DND-41 (cell line): ENCODE data around the gene MRPL4.
"Not testable (repeated sequence)": the region's sequence is repeated elsewhere in the genome, so short reads cannot be mapped to it uniquely, and the experiment has no call there.

ENCODE experiments used
- ATAC-seq: fragments of 200-7000 bp; cut with Tn5 transposase; 3 replicates; pipeline ENCODE4 v1.9.1; 2021; ENCODE audit warnings: low read depth; ENCODE audit not compliant: insufficient read depth
- DNase-seq: peaks from one replicate; pipeline ENCODE4 v3.0.0-alpha.2; 2020
- H2AFZ ChIP-seq: 2 replicates; pipeline ENCODE4 v1.6.0; 2012; ENCODE audit warnings: low read depth, low read length
- H3K27ac ChIP-seq: 2 replicates; pipeline ENCODE4 v1.5.1; 2012; ENCODE audit warnings: low read length, inconsistent platforms
- H3K27me3 ChIP-seq: fragments of 200-600 bp; sonication (generic); 2 replicates; pipeline ENCODE4 v1.6.0; 2012; ENCODE audit warnings: low read length, mild to moderate bottlenecking, inconsistent platforms; ENCODE audit not compliant: insufficient read depth, poor library complexity
- H3K36me3 ChIP-seq: 2 replicates; pipeline ENCODE4 v1.5.1; 2012; ENCODE audit warnings: low read length, inconsistent platforms; ENCODE audit not compliant: insufficient read depth
- H3K4me1 ChIP-seq: 2 replicates; pipeline ENCODE4 v1.5.1; 2012; ENCODE audit warnings: mild to moderate bottlenecking, low read length; ENCODE audit not compliant: insufficient read depth
- H3K4me2 ChIP-seq: 2 replicates; pipeline ENCODE4 v1.6.0; 2012; ENCODE audit warnings: mild to moderate bottlenecking, moderate library complexity, low read length, inconsistent platforms; ENCODE audit not compliant: insufficient read depth
- H3K4me3 ChIP-seq, 2 experiments: fragments of 200-600 bp in 1 of 2; shearing (Covaris generic) in 1 of 2; 2 replicates each; pipeline ENCODE4 v1.5.1; 2012 to 2016; ENCODE audit warnings: inconsistent platforms in 2 of 2, low read length in 2 of 2, mild to moderate bottlenecking in 2 of 2, low read depth in 1 of 2, moderate library complexity in 1 of 2
- H3K79me2 ChIP-seq: 2 replicates; pipeline ENCODE4 v1.6.0; 2012; ENCODE audit warnings: low read length, inconsistent platforms; ENCODE audit not compliant: insufficient read depth
- H3K9ac ChIP-seq: 2 replicates; pipeline ENCODE4 v1.6.0; 2012; ENCODE audit warnings: low read depth, mild to moderate bottlenecking, inconsistent platforms, low read length, moderate library complexity
- H3K9me3 ChIP-seq: 2 replicates; pipeline ENCODE4 v1.5.1; 2012; ENCODE audit warnings: low read length, moderate library complexity, mild to moderate bottlenecking, inconsistent platforms; ENCODE audit not compliant: insufficient read depth, severe bottlenecking
- H4K20me1 ChIP-seq: 2 replicates; pipeline ENCODE4 v1.6.0; 2012; ENCODE audit warnings: low read length; ENCODE audit not compliant: insufficient read depth
- CTCF ChIP-seq: IDR thresholded peaks from 2 replicates; pipeline ENCODE4 v1.5.1; 2012; ENCODE audit warnings: borderline replicate concordance, low read length, moderate library complexity, mild to moderate bottlenecking; ENCODE audit not compliant: poor library complexity, severe bottlenecking; ENCODE audit errors: extremely low read depth
- EZH2 ChIP-seq: IDR thresholded peaks from 3 replicates; pipeline ENCODE4 v1.6.1; 2012; ENCODE audit warnings: borderline replicate concordance, low read depth, mild to moderate bottlenecking, moderate library complexity, low read length, inconsistent platforms; ENCODE audit not compliant: severe bottlenecking

The MRPL4 gene

GRCh38 chr19:10235003-10235402, 17.0 kb upstream of the MRPL4 start:
- H3K36me3 ChIP-seq: no peaks in the 10 kb centered on the region
- H3K79me2 ChIP-seq: no peaks in the 10 kb centered on the region
- H3K27me3 ChIP-seq: peaks cover 10% of the 10 kb centered on the region
- no peak overlapping the region for H3K4me3 ChIP-seq
- H3K4me2 ChIP-seq: no peak overlapping the region
- no peaks in the 10 kb centered on the region for H3K9me3 ChIP-seq
- DNase-seq (no peak), ATAC-seq (no peak)
- H2AFZ ChIP-seq: no peak overlapping the region
- no peak overlapping the region for H3K9ac ChIP-seq
- no peak overlapping the region for H3K27ac ChIP-seq
- H4K20me1 ChIP-seq: no peaks in the 10 kb centered on the region
- TF ChIP-seq CTCF (no peak), EZH2 (no peak)
- peaks cover 36% of the 10 kb centered on the region for H3K4me1 ChIP-seq

GRCh38 chr19:10235409-10235808, 16.6 kb upstream of the MRPL4 start:
- not testable (repeated sequence) for H3K27me3 ChIP-seq, H3K36me3 ChIP-seq, H4K20me1 ChIP-seq, H3K79me2 ChIP-seq, H3K9ac ChIP-seq, H3K4me3 ChIP-seq, DNase-seq, H2AFZ ChIP-seq, H3K27ac ChIP-seq, H3K4me2 ChIP-seq, ATAC-seq, H3K9me3 ChIP-seq
- peaks cover 32% of the 10 kb centered on the region for H3K4me1 ChIP-seq

DNA sequence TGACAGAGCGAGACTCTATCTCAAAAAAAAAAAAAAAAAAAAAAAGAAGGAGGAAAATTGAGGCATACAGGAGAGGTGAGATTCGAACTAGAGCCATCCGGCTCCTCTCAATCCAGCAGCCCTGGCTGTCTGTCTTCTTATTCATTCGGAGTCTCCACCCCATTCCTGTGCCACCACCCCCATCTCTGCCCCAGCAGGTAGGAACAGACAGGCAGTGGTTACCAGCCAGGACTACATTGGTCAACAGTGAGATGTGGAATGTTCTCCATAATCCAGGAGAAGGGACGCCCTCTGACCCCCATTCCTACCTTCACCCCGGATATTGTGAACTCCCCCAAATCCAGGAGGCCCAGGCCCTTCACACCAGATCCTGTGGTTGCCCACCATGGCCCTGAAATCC, 14.3 kb upstream of the MRPL4 start:
- Histone ChIP-seq H3K4me2 (no peak overlapping the region), H3K27me3 (no peaks in the 10 kb centered on the region), H2AFZ (no peak overlapping the region), H4K20me1 (no peaks in the 10 kb centered on the region), H3K9ac (no peak overlapping the region), H3K27ac (no peak overlapping the region), H3K79me2 (no peaks in the 10 kb centered on the region), H3K4me1 (peaks cover 22% of the 10 kb centered on the region), H3K36me3 (no peaks in the 10 kb centered on the region), H3K4me3 (no peak overlapping the region), H3K9me3 (no peaks in the 10 kb centered on the region)
- ATAC-seq (no peak), DNase-seq (no peak)
- TF ChIP-seq EZH2 (no peak), CTCF (no peak)

DNA sequence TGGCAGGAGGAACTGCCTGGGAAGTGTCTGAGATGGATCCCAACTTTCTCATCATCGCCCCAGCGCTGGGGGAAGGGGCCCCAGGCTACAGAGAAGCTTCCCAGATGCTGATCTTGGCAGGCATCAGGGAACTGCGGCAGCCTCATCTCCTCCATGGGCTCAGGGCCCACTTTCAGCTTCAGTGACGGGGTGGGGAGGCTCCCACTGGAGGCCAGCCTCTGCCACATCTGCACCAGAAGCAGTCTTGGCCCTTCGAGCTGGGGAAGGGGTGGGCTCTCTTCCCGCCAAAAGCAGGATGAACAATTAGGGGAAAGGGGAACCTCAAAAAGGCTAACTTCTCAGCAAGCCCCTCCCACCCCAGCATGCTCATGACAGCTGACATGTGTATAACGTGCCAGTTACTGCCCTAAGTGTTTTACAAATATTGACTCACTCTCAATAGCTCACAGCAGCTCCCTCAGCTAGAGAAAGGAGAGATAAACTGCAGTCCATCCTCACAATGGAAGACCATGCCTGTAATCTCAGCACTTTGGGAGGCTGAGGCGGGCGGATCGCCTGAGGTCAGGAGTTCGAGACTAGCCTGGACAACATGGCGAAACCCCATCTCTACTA, 13.7 kb upstream of the MRPL4 start:
- Histone ChIP-seq H2AFZ (no peak overlapping the region), H3K36me3 (no peaks in the 10 kb centered on the region), H3K4me1 (peaks cover 22% of the 10 kb centered on the region), H3K79me2 (no peaks in the 10 kb centered on the region), H3K27me3 (no peaks in the 10 kb centered on the region), H3K9ac (no peak overlapping the region), H3K4me2 (no peak overlapping the region), H4K20me1 (no peaks in the 10 kb centered on the region), H3K27ac (no peak overlapping the region), H3K9me3 (no peaks in the 10 kb centered on the region), H3K4me3 (no peak overlapping the region)
- TF ChIP-seq EZH2: no peak
- no peak for TF ChIP-seq CTCF
- DNase-seq: no peak
- no peak for ATAC-seq

- H3K9me3 ChIP-seq, H3K4me2 ChIP-seq, H4K20me1 ChIP-seq, H3K4me1 ChIP-seq, H3K4me3 ChIP-seq, H3K79me2 ChIP-seq, DNase-seq, H3K27ac ChIP-seq, H3K27me3 ChIP-seq, H3K9ac ChIP-seq, H2AFZ ChIP-seq, H3K36me3 ChIP-seq, ATAC-seq: not testable (repeated sequence)
Measured at GRCh38 chr19:10241826-10242449, 10.1 kb upstream of the MRPL4 start.
